ENCODE measurements around the gene TK1. TPM values are rescaled to one million over a fixed set of nuclear protein-coding genes. Genes with fewer than 3 reads are reported as not detected.

Gene TK1
- total RNA-seq, 1 donor from 2014 or later: 3.8 TPM

- peaks cover 87% of the 10 kb centered on the region for H3K4me1 Mint-ChIP-seq
- peak; percentile 69 for TF ChIP-seq CTCF (IDR thresholded peaks at IDR 0.05)
- intact Hi-C loops (cut with micrococcal nuclease): loop anchor here (1.0 to 5.0 kb wide), 6 partner anchors 22 to 812 kb away; no protein-coding TSS in a partner anchor
- peak overlapping the region; percentile 95 for H3K4me3 Mint-ChIP-seq
- POLR2A ChIA-PET: interaction anchor here (0.6 to 48.2 kb wide), 6 partner anchors 3 to 176 kb away, joined by 3 to 2404 read pairs (median 531); partner anchors contain the start of genes AFMID, C17orf99, SYNGR2 and TK1
- peak; percentile 15 for ATAC-seq (ENCODE audit: low read depth)
- peak; percentile 59 for DNase-seq
- peaks cover 55% of the 10 kb centered on the region for H3K36me3 Mint-ChIP-seq (ENCODE audit: low read depth)
- H3K27me3 Mint-ChIP-seq: no peaks in the 10 kb centered on the region
- H3K9me3 Mint-ChIP-seq: no peaks in the 10 kb centered on the region
- CTCF ChIA-PET: interaction anchor here (0.7 to 15.7 kb wide), 9 partner anchors 14 to 116 kb away, joined by 3 to 220 read pairs (median 4); no protein-coding TSS in a partner anchor
- H3K27ac Mint-ChIP-seq: peak overlapping the region; percentile 81
Measured at GRCh38 chr17:78133971-78134898, 52.6 kb downstream of the TK1 start.

DNA sequence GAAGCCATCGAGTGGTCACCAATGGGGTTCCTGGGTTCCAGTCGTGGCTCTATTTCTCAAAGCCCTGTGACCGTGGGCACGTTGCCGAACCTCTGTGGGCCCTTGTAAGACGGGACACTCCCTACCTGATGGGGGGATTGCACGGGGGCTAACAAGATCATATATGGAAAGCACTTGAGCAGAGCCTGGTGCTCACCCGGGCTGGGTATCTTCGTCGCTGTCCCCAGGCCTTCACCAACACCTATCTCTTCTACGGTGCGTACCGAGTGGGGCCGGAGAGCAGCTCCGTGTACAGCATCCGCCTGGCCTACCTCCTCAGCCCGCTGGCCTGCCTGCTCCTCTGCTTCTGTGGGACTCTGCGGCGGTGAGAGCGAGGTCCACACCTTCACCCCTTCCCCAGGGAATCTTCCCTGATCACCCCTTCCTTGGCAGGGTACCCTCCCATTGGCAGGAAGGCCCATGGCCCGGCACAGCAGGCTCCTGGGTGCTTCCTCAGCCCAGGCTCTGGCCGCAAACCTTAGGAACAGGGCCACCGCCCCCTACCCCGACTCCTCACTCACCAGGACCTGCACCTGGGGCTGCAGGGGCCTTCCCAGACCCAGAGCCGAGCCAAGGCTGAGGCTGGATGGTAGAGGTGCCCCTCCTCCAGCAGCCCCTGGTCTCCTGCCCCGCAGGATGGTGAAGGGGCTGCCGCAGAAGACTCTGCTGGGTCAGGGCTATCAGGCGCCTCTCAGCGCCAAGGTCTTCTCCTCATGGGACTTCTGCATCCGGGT lies 53.5 kb downstream of the TK1 start:
- ChIA-PET POLR2A (interaction anchor here (3.1 to 48.2 kb wide), 4 partner anchors 2 to 40 kb away, joined by 22 to 2404 read pairs (median 1040); partner anchors contain the start of genes AFMID, C17orf99, SYNGR2 and TK1), CTCF (interaction anchor here (0.6 to 15.7 kb wide), 6 partner anchors 8 to 117 kb away, joined by 3 to 220 read pairs (median 6); no protein-coding TSS in a partner anchor)
- H3K4me3 Mint-ChIP-seq: peak overlapping the region; percentile 95
- ATAC-seq (ENCODE audit: low read depth) (no peak), DNase-seq (no peak)
- H3K36me3 Mint-ChIP-seq (ENCODE audit: low read depth): peaks cover 55% of the 10 kb centered on the region
- H3K27me3 Mint-ChIP-seq: no peaks in the 10 kb centered on the region
- intact Hi-C loops (cut with micrococcal nuclease): loop anchor here (5.0 kb wide), 4 partner anchors 119 to 811 kb away; no protein-coding TSS in a partner anchor
- peaks cover 84% of the 10 kb centered on the region for H3K4me1 Mint-ChIP-seq
- H3K9me3 Mint-ChIP-seq: no peaks in the 10 kb centered on the region
- no peak for TF ChIP-seq CTCF (IDR thresholded peaks at IDR 0.05)
- peak overlapping the region; percentile 81 for H3K27ac Mint-ChIP-seq

- CTCF ChIA-PET: interaction anchor here (0.6 to 15.7 kb wide), 4 partner anchors 9 to 42 kb away, joined by 3 to 220 read pairs (median 8); no protein-coding TSS in a partner anchor
- Mint-ChIP-seq H3K36me3 (ENCODE audit: low read depth) (peaks cover 55% of the 10 kb centered on the region), H3K9me3 (no peaks in the 10 kb centered on the region), H3K27ac (peak overlapping the region; percentile 81), H3K27me3 (no peaks in the 10 kb centered on the region), H3K4me3 (peak overlapping the region; percentile 95), H3K4me1 (peaks cover 78% of the 10 kb centered on the region)
- POLR2A ChIA-PET: interaction anchor here (0.7 to 48.2 kb wide), 6 partner anchors 1 to 791 kb away, joined by 3 to 2404 read pairs (median 524); partner anchors contain the start of genes AFMID, C17orf99, SYNGR2 and TK1
- ATAC-seq (ENCODE audit: low read depth): no peak
- no peak for TF ChIP-seq CTCF (IDR thresholded peaks at IDR 0.05)
- DNase-seq: no peak
- intact Hi-C loops (cut with micrococcal nuclease): loop anchor here (1.0 to 5.0 kb wide), 9 partner anchors 8 to 810 kb away; partner anchors contain the start of gene SYNGR2
Measured at GRCh38 chr17:78132767-78133178, 54.1 kb downstream of the TK1 start.

DNA sequence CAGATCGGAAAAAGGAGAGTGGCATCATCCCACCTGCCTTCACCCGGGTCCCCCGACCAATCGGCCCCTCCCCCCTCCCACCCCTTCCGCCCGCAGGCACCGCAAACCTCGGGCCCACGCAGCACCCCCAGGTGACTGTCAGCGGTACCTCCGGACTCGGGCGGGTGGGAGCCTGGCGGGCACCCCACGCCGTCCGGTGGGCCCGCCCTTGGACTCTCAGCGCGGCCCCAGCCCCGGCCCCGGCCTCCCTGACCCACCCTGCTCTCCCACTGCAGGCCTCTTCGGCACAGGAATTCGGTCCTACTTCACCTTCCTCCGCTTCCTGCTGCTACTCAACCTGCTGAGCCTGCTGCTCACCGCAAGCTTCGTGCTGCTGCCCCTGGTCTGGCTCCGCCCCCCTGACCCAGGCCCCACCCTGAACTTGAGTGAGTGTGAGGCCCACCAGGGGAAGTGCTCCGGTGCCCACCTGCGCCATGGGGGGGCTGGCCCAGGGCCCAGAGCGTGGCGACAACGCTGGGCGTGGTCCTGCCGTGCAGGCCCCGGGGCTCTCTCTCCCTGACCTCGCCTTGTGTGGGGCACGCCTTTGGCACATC lies 54.7 kb downstream of the TK1 start:
- H3K27me3 Mint-ChIP-seq: no peaks in the 10 kb centered on the region
- CTCF ChIA-PET: interaction anchor here (1.0 to 15.7 kb wide), 3 partner anchors 9 to 43 kb away, joined by 3 to 220 read pairs (median 14); no protein-coding TSS in a partner anchor
- H3K9me3 Mint-ChIP-seq: no peaks in the 10 kb centered on the region
- peak overlapping the region; percentile 81 for H3K27ac Mint-ChIP-seq
- POLR2A ChIA-PET: interaction anchor here (0.6 to 48.2 kb wide), 7 partner anchors 1 to 792 kb away, joined by 3 to 2404 read pairs (median 7); partner anchors contain the start of genes AFMID, C17orf99, SYNGR2 and TK1
- no peak for TF ChIP-seq CTCF (IDR thresholded peaks at IDR 0.05)
- peak; percentile 65 for ATAC-seq (ENCODE audit: low read depth)
- H3K36me3 Mint-ChIP-seq (ENCODE audit: low read depth): peaks cover 51% of the 10 kb centered on the region
- DNase-seq: peak; percentile 85
- peaks cover 74% of the 10 kb centered on the region for H3K4me1 Mint-ChIP-seq
- intact Hi-C loops (cut with micrococcal nuclease): loop anchor here (1.0 to 5.0 kb wide), 9 partner anchors 8 to 810 kb away; partner anchors contain the start of gene SYNGR2
- peak overlapping the region; percentile 95 for H3K4me3 Mint-ChIP-seq
